Measurements from ENCODE around the gene SLC25A23.
"Not testable (repeated sequence)": the region's sequence is repeated elsewhere in the genome, so short reads cannot be mapped to it uniquely, and the experiment has no call there.

SLC25A23 gene

DNA sequence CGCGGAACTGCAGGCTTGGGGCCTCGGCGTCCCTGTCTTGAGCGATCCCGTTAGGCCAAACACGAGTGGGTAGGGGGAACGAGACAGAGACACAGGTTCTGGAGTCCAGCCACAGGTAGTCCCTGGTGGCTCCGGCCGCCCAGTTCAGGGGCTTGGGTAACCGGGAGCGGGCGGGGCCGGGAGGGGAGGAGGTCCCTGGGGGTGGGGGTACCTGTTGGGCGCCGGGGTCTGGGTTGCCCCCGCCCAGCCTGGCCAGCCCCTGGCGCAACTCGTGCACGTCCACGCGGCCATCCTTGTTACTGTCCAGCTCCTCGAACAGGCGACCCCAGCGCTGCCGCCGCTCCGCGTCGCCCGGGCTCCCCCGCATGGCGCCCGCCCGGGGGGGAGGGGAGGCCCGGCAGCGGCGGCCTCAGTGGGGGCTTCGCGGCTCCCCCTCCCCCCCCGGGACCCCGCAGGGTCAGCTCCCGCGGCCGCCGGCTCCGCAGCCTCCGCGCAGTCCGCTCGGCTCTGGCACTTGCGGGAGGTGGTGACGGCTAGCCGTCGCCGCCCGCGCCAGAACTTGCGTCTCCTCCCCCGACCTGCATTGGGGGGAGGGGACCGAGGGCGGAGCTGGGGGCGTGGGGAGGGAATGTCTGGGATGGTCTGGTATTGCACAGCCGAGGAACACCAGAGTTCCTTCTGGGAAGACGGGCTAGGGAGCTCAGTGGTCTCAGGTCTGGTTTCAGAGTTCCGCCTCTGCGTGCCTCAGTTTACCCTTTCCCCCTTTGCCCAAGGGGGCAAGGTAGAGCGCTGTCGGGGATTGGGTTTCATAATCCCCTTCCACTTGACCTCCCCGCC lies at the start of gene SLC25A23:
Gene SLC25A23 (minus strand): TSS at position 531 of the 837 bp plus-strand sequence. CDS start 164 bp downstream, at position 367.
- H3K4me1 ChIP-seq, result peaks cover 2% of the 10 kb centered on the region; the same call in 1 of the 2 replicates
- H3K36me3 ChIP-seq (replicated peaks), result peaks cover 23% of the 10 kb centered on the region
- H3K9me3 ChIP-seq, result no peaks in the 10 kb centered on the region
- peak; percentile 67 to 92 for DNase-seq (ENCODE audit: low spot score in 2 of 2)
- in situ Hi-C loops (cut with MboI; ENCODE audit: low sequenced_read_pairs), result no loop called here
- H3K27me3 ChIP-seq (ENCODE audit: low read depth), result no peaks in the 10 kb centered on the region
- H3K4me3 ChIP-seq, result peak within 1 kb of the TSS; percentile 61

GRCh38 chr19:6508028-6508771 lies 48.6 kb upstream of the SLC25A23 start:
- H3K27me3 ChIP-seq (ENCODE audit: low read depth); H3K36me3 ChIP-seq (replicated peaks); DNase-seq (ENCODE audit: low spot score in 2 of 2); H3K9me3 ChIP-seq; H3K4me1 ChIP-seq; H3K4me3 ChIP-seq: not testable (repeated sequence)
- in situ Hi-C loops (cut with MboI; ENCODE audit: low sequenced_read_pairs), result loop anchor here (25.0 kb wide), 1 partner anchor 354 kb away; no protein-coding TSS in a partner anchor

GRCh38 chr19:6503407-6504201 lies 44.0 kb upstream of the SLC25A23 start:
- Histone ChIP-seq H3K4me1 (peaks cover 5% of the 10 kb centered on the region; the same call in 1 of the 2 replicates), H3K4me3 (no peak overlapping the region), H3K27me3 (ENCODE audit: low read depth) (no peaks in the 10 kb centered on the region), H3K9me3 (no peaks in the 10 kb centered on the region), H3K36me3 (replicated peaks) (peaks cover 6% of the 10 kb centered on the region; the same call in 1 of the 2 replicates)
- in situ Hi-C loops (cut with MboI; ENCODE audit: low sequenced_read_pairs), result loop anchor here (25.0 kb wide), 1 partner anchor 359 kb away; no protein-coding TSS in a partner anchor
- no peak for DNase-seq (ENCODE audit: low spot score in 2 of 2)

GRCh38 chr19:6501740-6502648 lies 42.4 kb upstream of the SLC25A23 start, which contains the start of gene TUBB4A:
Gene TUBB4A, minus strand, starts transcription at chr19:6502309. Its CDS starts 97 bp downstream, at chr19:6502212.
- in situ Hi-C loops (cut with MboI; ENCODE audit: low sequenced_read_pairs), result loop anchor here (25.0 kb wide), 1 partner anchor 360 kb away; no protein-coding TSS in a partner anchor
- peak; percentile 49 to 84 for DNase-seq (ENCODE audit: low spot score in 2 of 2)
- H3K27me3 ChIP-seq (ENCODE audit: low read depth), result no peaks in the 10 kb centered on the region
- peaks cover 6% of the 10 kb centered on the region; the same call in 1 of the 2 replicates for H3K36me3 ChIP-seq (replicated peaks)
- H3K4me3 ChIP-seq, result peak within 1 kb of the TSS; percentile 66
- peaks cover 5% of the 10 kb centered on the region; the same call in 1 of the 2 replicates for H3K4me1 ChIP-seq
- H3K9me3 ChIP-seq, result no peaks in the 10 kb centered on the region

DNA sequence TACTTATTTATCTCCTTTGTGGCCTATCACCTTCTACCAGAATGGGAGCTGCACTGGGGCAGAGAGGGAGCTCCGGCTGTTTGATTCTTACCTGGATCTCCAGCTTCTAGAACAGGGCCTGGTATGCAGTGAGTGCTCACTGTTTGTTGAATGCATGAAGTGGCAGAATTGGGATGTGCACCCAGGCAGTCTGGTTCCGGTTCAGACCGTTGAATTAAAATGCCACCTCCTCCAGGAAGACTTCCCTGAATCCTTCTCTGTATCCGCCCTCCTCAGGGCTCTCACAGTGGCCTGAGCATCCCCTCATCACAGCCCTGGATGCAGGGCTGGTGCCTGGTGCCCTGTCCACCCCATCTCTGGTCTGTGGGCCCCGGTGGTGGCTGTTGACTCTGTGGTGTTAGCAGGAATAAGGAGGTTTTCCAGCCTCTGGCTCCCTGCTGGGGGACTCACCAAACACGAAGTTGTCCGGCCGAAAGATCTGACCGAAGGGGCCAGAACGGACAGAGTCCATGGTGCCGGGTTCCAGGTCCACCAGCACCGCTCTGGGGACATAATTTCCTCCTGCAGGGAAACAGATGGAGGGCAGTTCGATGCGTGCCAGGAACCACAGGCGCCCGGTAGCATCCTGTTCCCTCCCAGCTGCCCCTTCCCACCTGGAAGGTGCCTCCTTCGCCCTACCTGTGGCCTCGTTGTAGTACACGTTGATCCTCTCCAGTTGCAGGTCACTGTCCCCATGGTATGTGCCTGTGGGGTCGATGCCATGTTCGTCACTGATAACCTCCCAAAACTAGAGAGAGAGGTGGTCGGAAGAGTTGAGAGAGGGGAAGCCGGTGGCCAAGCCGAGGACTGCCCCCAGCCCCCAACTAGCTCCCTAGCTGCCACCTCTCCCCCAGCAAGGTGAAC lies 41.5 kb upstream of the SLC25A23 start:
- peaks cover 6% of the 10 kb centered on the region; the same call in 1 of the 2 replicates for H3K36me3 ChIP-seq (replicated peaks)
- H3K27me3 ChIP-seq (ENCODE audit: low read depth), result no peaks in the 10 kb centered on the region
- H3K9me3 ChIP-seq, result no peaks in the 10 kb centered on the region
- in situ Hi-C loops (cut with MboI; ENCODE audit: low sequenced_read_pairs), result loop anchor here (25.0 kb wide), 1 partner anchor 361 kb away; no protein-coding TSS in a partner anchor
- no peak for DNase-seq (ENCODE audit: low spot score in 2 of 2)
- peak overlapping the region; percentile 66 for H3K4me3 ChIP-seq
- H3K4me1 ChIP-seq, result peaks cover 5% of the 10 kb centered on the region; the same call in 1 of the 2 replicates

- no peaks in the 10 kb centered on the region for H3K27me3 ChIP-seq (ENCODE audit: low read depth)
- H3K36me3 ChIP-seq (replicated peaks), result peaks cover 6% of the 10 kb centered on the region; the same call in 1 of the 2 replicates
- peaks cover 3% of the 10 kb centered on the region; the same call in 1 of the 2 replicates for H3K4me1 ChIP-seq
- DNase-seq (ENCODE audit: low spot score in 2 of 2), result no peak
- H3K4me3 ChIP-seq, result no peak overlapping the region
- in situ Hi-C loops (cut with MboI; ENCODE audit: low sequenced_read_pairs), result no loop called here
- H3K9me3 ChIP-seq, result no peaks in the 10 kb centered on the region
Observed at GRCh38 chr19:6499052-6499790, 39.6 kb upstream of the SLC25A23 start.

- no peak for DNase-seq (ENCODE audit: low spot score in 2 of 2)
- H3K36me3 ChIP-seq (replicated peaks), result peaks cover 6% of the 10 kb centered on the region
- in situ Hi-C loops (cut with MboI; ENCODE audit: low sequenced_read_pairs), result no loop called here
Observed at GRCh38 chr19:6498294-6499036, 38.9 kb upstream of the SLC25A23 start.

GRCh38 chr19:6495947-6496346 lies 36.4 kb upstream of the SLC25A23 start:
- in situ Hi-C loops (cut with MboI; ENCODE audit: low sequenced_read_pairs), result no loop called here
- no peaks in the 10 kb centered on the region for H3K9me3 ChIP-seq
- H3K27me3 ChIP-seq (ENCODE audit: low read depth), result no peaks in the 10 kb centered on the region
- DNase-seq (ENCODE audit: low spot score in 2 of 2), result no peak
- H3K36me3 ChIP-seq (replicated peaks), result peaks cover 6% of the 10 kb centered on the region
- no peak overlapping the region for H3K4me3 ChIP-seq
- H3K4me1 ChIP-seq, result no peaks in the 10 kb centered on the region

More at GRCh38 chr19:6498294-6499036, 38.9 kb upstream of the SLC25A23 start:
- Histone ChIP-seq H3K27me3 (ENCODE audit: low read depth) (no peaks in the 10 kb centered on the region), H3K4me3 (no peak overlapping the region), H3K4me1 (peaks cover 3% of the 10 kb centered on the region; the same call in 1 of the 2 replicates), H3K9me3 (no peaks in the 10 kb centered on the region)

DNA sequence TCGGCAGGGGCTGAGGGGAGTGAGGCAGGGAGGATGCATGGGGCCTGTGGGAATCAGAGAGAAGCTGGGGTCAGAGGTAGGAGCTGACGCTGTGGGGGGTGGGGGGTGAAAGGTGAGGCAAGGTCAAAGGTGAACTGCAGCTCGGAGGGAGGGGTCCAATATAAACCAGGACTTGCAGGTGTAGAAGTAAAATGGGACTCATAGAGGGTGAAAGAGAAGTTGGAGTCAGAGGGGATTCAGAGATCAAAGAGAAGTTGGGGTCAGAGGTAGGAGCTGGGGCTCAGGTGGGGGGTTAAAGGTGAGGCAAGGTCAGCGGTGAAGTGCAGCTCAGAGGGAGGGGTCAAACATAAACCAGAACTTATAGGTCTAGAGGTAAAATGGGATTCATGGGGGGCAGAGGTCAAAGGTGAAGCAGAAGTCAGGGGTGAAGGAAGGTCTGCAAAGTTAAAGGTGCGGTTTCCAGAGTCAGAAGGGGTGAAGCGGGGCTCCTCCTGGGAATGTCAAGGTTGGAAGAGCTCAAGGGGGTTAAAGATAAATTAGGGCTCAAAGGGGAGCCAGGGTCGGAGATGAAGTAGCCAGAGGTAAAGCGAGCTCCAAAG lies 34.9 kb upstream of the SLC25A23 start:
- Histone ChIP-seq H3K9me3 (no peaks in the 10 kb centered on the region), H3K4me3 (no peak overlapping the region), H3K27me3 (ENCODE audit: low read depth) (no peaks in the 10 kb centered on the region), H3K4me1 (no peaks in the 10 kb centered on the region), H3K36me3 (replicated peaks) (peaks cover 2% of the 10 kb centered on the region; the same call in 1 of the 2 replicates)
- in situ Hi-C loops (cut with MboI; ENCODE audit: low sequenced_read_pairs), result no loop called here
- DNase-seq (ENCODE audit: low spot score in 2 of 2), result no peak

DNA sequence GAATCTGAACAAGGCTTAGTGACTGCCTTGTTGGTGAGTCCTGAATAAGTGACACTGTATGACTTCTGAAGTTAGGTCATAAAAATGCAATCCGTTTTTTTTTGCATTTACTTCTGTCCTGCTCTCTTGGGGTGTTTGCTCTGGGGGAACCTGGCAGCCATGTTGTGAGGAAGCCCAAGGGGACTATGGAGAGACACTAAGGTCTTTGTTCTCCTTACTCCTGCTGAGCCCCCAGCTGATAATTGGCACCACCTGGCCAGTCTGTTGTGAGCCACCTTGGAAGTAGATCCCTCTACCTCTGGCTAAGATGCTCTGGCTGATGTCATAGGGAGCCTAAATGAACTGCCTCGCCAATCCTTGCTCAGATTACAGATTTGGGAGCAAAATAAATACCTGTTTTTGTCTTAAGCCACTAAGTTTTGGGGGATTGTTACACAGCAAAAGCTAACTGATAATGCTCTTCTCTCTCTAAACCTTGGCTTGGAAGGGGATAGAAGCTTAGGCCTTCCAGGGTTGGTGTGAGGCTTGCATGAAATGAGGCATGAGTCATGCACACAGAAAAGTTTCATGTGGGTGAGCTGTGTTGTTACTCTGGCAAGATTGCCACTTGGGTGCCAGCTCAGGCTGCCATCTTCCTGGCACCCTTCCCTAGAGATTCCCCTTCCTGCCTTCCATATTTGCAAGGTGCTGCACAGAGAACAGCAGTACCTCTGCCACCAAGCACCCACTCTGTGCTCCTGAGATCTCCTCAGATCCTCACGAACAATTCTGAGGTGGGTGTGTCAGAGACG lies 32.4 kb upstream of the SLC25A23 start:
- no peaks in the 10 kb centered on the region for H3K9me3 ChIP-seq
- H3K27me3 ChIP-seq (ENCODE audit: low read depth), result no peaks in the 10 kb centered on the region
- H3K4me1 ChIP-seq, result no peaks in the 10 kb centered on the region
- H3K4me3 ChIP-seq, result no peak overlapping the region
- no peak for DNase-seq (ENCODE audit: low spot score in 2 of 2)
- no peaks in the 10 kb centered on the region; the same call in 1 of the 2 replicates for H3K36me3 ChIP-seq (replicated peaks)
- in situ Hi-C loops (cut with MboI; ENCODE audit: low sequenced_read_pairs), result no loop called here

Measured in HAP-1 (cell line).